Activated naive CD4-positive, alpha-beta T cell treated with anti-CD3 and anti-CD28 coated beads, Interleukin-2, amount 50 U/mL, for 24 hours (primary cell): ENCODE data around the gene DDX1.

Experiments
- H3K27ac Mint-ChIP-seq: one replicate; pipeline ENCODE4 v1.8.0; 2021; ENCODE audit warnings: mild to moderate bottlenecking, mixed read lengths
- H3K27me3 Mint-ChIP-seq: one replicate; pipeline ENCODE4 v1.8.0; 2021; ENCODE audit warnings: mixed read lengths
- H3K36me3 Mint-ChIP-seq: one replicate; pipeline ENCODE4 v1.8.0; 2021; ENCODE audit warnings: mixed read lengths
- H3K4me1 Mint-ChIP-seq: one replicate; pipeline ENCODE4 v1.8.0; 2021; ENCODE audit warnings: mixed read lengths
- H3K4me3 Mint-ChIP-seq: one replicate; pipeline ENCODE4 v1.8.0; 2021; ENCODE audit warnings: mild to moderate bottlenecking, mixed read lengths
- H3K9me3 Mint-ChIP-seq: one replicate; pipeline ENCODE4 v1.8.0; 2021; ENCODE audit warnings: mixed read lengths

The DDX1 gene

GRCh38 chr2:15625344-15626036 is 33.8 kb downstream of the DDX1 start:
- peaks cover 31% of the 10 kb centered on the region for H3K36me3 Mint-ChIP-seq
- H3K27ac Mint-ChIP-seq, result no peak overlapping the region

GRCh38 chr2:15626126-15626525 is 34.5 kb downstream of the DDX1 start:
- peaks cover 29% of the 10 kb centered on the region for H3K36me3 Mint-ChIP-seq
- H3K4me3 Mint-ChIP-seq, result no peak overlapping the region
- H3K27me3 Mint-ChIP-seq, result no peaks in the 10 kb centered on the region
- peak overlapping the region; percentile 20 for H3K27ac Mint-ChIP-seq
- no peaks in the 10 kb centered on the region for H3K9me3 Mint-ChIP-seq
- no peaks in the 10 kb centered on the region for H3K4me1 Mint-ChIP-seq

More at GRCh38 chr2:15625344-15626036, 33.8 kb downstream of the DDX1 start:
- Mint-ChIP-seq H3K4me1 (no peaks in the 10 kb centered on the region), H3K9me3 (no peaks in the 10 kb centered on the region), H3K4me3 (no peak overlapping the region), H3K27me3 (no peaks in the 10 kb centered on the region)

GRCh38 chr2:15626967-15627366 is 35.3 kb downstream of the DDX1 start:
- Mint-ChIP-seq H3K36me3 (peaks cover 31% of the 10 kb centered on the region), H3K4me3 (no peak overlapping the region), H3K4me1 (no peaks in the 10 kb centered on the region), H3K27me3 (no peaks in the 10 kb centered on the region), H3K9me3 (no peaks in the 10 kb centered on the region), H3K27ac (no peak overlapping the region)

- Mint-ChIP-seq H3K27me3 (no peaks in the 10 kb centered on the region), H3K9me3 (no peaks in the 10 kb centered on the region), H3K27ac (no peak overlapping the region), H3K4me1 (no peaks in the 10 kb centered on the region), H3K36me3 (peaks cover 25% of the 10 kb centered on the region), H3K4me3 (no peak overlapping the region)
Measured at GRCh38 chr2:15627817-15628684, 36.4 kb downstream of the DDX1 start.

- Mint-ChIP-seq H3K9me3 (no peaks in the 10 kb centered on the region), H3K27ac (peak overlapping the region; percentile 51), H3K27me3 (no peaks in the 10 kb centered on the region), H3K36me3 (peaks cover 18% of the 10 kb centered on the region), H3K4me3 (no peak overlapping the region), H3K4me1 (no peaks in the 10 kb centered on the region)
Measured at GRCh38 chr2:15628899-15629855, 37.5 kb downstream of the DDX1 start.

GRCh38 chr2:15630121-15630977 is 38.7 kb downstream of the DDX1 start:
- Mint-ChIP-seq H3K36me3 (peaks cover 14% of the 10 kb centered on the region), H3K27ac (no peak overlapping the region), H3K4me3 (no peak overlapping the region), H3K27me3 (no peaks in the 10 kb centered on the region), H3K9me3 (no peaks in the 10 kb centered on the region), H3K4me1 (no peaks in the 10 kb centered on the region)

- H3K27me3 Mint-ChIP-seq, result no peaks in the 10 kb centered on the region
- no peaks in the 10 kb centered on the region for H3K9me3 Mint-ChIP-seq
- no peak overlapping the region for H3K4me3 Mint-ChIP-seq
- H3K36me3 Mint-ChIP-seq, result peaks cover 9% of the 10 kb centered on the region
- no peaks in the 10 kb centered on the region for H3K4me1 Mint-ChIP-seq
- no peak overlapping the region for H3K27ac Mint-ChIP-seq
Measured at GRCh38 chr2:15630978-15631719, 39.5 kb downstream of the DDX1 start.

GRCh38 chr2:15631883-15632282 is 40.2 kb downstream of the DDX1 start:
- Mint-ChIP-seq H3K4me1 (no peaks in the 10 kb centered on the region), H3K36me3 (peaks cover 9% of the 10 kb centered on the region), H3K4me3 (no peak overlapping the region), H3K27ac (no peak overlapping the region), H3K9me3 (no peaks in the 10 kb centered on the region), H3K27me3 (no peaks in the 10 kb centered on the region)

GRCh38 chr2:15633043-15633970 is 41.6 kb downstream of the DDX1 start:
- Mint-ChIP-seq H3K36me3 (peaks cover 9% of the 10 kb centered on the region), H3K27ac (peak overlapping the region; percentile 18)

GRCh38 chr2:15633971-15634346 is 42.3 kb downstream of the DDX1 start:
- Mint-ChIP-seq H3K27ac (no peak overlapping the region), H3K4me1 (peaks cover 5% of the 10 kb centered on the region), H3K4me3 (no peak overlapping the region), H3K9me3 (no peaks in the 10 kb centered on the region), H3K27me3 (no peaks in the 10 kb centered on the region), H3K36me3 (peaks cover 9% of the 10 kb centered on the region)

More at GRCh38 chr2:15633043-15633970, 41.6 kb downstream of the DDX1 start:
- Mint-ChIP-seq H3K9me3 (no peaks in the 10 kb centered on the region), H3K4me1 (peaks cover 5% of the 10 kb centered on the region), H3K27me3 (no peaks in the 10 kb centered on the region), H3K4me3 (no peak overlapping the region)

- no peaks in the 10 kb centered on the region for H3K27me3 Mint-ChIP-seq
- H3K4me3 Mint-ChIP-seq, result no peak overlapping the region
- H3K9me3 Mint-ChIP-seq, result no peaks in the 10 kb centered on the region
- peak overlapping the region; percentile 61 for H3K27ac Mint-ChIP-seq
- peaks cover 5% of the 10 kb centered on the region for H3K4me1 Mint-ChIP-seq
- peaks cover 9% of the 10 kb centered on the region for H3K36me3 Mint-ChIP-seq
Measured at GRCh38 chr2:15634846-15635490, 43.3 kb downstream of the DDX1 start.

GRCh38 chr2:15636972-15637785 is 45.5 kb downstream of the DDX1 start:
- no peaks in the 10 kb centered on the region for H3K27me3 Mint-ChIP-seq
- H3K4me3 Mint-ChIP-seq, result no peak overlapping the region
- H3K9me3 Mint-ChIP-seq, result no peaks in the 10 kb centered on the region
- H3K27ac Mint-ChIP-seq, result no peak overlapping the region
- H3K4me1 Mint-ChIP-seq, result peaks cover 5% of the 10 kb centered on the region
- peaks cover 15% of the 10 kb centered on the region for H3K36me3 Mint-ChIP-seq
